ENCODE results near the gene DBH.

The DBH gene

DNA sequence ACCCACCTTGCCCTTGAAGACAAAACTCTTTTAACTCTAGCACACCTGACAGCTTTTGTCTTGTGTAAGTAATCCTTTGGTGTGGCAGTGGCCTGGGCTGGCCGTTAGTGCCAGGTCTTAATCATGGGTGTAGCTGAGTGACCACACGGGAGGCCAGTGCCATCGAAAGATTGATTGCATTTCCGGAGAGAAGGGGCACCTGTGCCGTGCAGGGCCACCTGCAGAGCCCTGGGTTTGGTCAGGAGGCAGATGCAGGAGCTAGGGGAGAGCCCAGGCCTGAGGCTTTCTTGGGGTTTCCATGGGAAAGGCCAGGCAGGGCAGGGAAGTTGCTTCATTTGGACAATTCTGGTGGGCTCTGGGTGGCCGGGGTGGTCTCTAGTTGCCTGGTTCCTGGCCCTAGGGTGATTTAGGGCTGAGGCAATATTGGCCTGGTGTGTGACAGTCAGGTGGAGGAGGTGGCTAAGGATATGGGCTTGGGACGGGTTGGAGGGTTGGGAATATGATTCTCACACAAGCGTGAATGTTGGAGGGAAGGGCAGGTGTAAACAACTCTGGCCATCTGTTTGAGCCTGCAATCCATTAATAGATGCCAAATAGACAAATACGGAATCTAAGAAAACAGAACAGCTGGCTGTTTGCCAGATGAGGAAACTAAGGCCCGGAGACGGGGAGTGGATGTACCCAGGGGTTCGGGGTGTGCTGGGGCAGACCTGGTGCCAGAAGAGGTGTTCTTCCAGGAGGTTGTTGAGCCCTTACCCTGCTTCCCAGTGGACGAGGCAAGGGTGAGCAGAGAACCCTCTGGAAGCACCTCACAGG lies 4.6 kb downstream of the DBH start:
- Mint-ChIP-seq H3K27ac (no peak overlapping the region), H3K4me1 (no peaks in the 10 kb centered on the region), H3K36me3 (ENCODE audit: low read depth) (no peaks in the 10 kb centered on the region), H3K4me3 (no peak overlapping the region), H3K9me3 (no peaks in the 10 kb centered on the region), H3K27me3 (peaks cover 2% of the 10 kb centered on the region)
- DNase-seq: no peak
- ATAC-seq: no peak

DNA sequence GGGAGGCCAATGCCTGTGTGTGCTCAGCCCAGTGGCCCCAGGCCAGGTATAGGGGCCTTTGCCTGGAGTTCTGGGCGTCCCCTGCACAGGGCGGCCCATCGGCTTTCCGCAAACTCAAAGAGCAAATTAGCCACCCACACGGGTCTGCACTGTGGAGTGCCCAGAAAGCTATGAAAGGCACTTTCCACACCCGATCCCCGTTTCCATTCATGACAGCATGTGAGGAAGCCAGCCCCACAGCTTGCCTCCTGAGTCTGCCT lies 5.2 kb downstream of the DBH start:
- ATAC-seq (no peak), DNase-seq (no peak)
- Mint-ChIP-seq H3K4me1 (no peaks in the 10 kb centered on the region), H3K9me3 (no peaks in the 10 kb centered on the region), H3K27ac (no peak overlapping the region), H3K36me3 (ENCODE audit: low read depth) (no peaks in the 10 kb centered on the region), H3K4me3 (no peak overlapping the region), H3K27me3 (peaks cover 2% of the 10 kb centered on the region)

DNA sequence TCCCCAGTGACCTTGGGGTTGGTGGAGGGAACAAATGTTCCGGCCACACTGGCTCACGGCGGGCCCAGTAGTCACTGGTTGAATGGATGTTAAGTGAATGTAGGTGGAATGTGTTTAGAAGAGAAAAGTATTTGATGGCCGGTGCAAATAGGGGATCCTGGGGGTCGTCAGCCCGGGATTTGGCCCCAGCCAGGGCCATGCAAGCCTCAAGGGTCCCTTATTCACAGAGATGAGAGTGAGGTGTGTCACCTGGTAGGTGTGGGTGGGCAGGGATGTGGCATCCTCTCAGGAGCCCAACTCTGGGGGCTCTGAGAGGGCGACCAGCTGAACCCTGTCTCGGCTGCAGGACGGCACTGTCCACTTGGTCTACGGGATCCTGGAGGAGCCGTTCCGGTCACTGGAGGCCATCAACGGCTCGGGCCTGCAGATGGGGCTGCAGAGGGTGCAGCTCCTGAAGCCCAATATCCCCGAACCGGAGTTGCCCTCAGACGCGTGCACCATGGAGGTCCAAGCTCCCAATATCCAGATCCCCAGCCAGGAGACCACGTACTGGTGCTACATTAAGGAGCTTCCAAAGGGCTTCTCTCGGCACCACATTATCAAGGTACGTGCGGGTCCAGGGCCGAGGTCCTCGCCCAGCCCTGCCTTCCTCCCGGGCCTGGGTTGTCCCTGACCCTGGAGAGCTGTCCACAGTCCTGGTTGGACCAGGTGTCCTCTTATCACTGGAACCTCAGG lies 5.9 kb downstream of the DBH start:
- Mint-ChIP-seq H3K4me3 (no peak overlapping the region), H3K9me3 (no peaks in the 10 kb centered on the region), H3K27ac (no peak overlapping the region), H3K36me3 (ENCODE audit: low read depth) (no peaks in the 10 kb centered on the region), H3K4me1 (no peaks in the 10 kb centered on the region), H3K27me3 (no peaks in the 10 kb centered on the region)
- DNase-seq: no peak
- no peak for ATAC-seq

DNA sequence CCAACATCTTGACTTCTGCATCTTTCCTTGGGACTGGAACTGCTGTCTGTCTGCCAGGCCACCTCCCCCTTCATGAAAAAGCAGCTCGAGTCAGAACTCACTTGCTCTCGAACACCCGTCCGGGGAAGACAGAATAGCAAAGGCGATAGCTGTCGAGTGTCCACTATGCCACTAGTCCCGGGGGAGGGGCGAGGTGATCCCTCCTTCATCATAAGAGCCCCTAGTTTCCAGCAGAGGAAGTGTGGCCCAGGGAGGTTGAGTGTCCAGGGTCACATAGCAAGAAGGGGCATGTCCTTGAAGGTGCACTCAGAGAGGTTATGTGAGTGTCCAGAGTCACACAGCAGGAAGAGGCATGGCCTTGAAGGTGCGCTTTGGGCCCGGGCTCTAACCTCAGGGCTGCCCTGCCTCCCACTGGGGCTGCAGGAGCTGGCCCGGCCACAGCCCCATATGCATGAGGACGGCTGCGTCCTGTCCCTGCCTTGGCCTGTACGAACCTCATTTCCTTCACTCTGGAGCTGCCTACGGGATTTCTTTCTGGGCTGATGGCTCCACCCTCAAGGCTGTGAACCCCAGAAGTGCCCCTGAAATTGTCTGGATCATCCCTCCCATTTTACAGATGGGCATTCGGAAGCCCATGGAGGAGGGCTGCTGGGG lies 6.7 kb downstream of the DBH start:
- Mint-ChIP-seq H3K27ac (no peak overlapping the region), H3K4me3 (no peak overlapping the region), H3K27me3 (no peaks in the 10 kb centered on the region), H3K4me1 (no peaks in the 10 kb centered on the region), H3K36me3 (ENCODE audit: low read depth) (no peaks in the 10 kb centered on the region), H3K9me3 (no peaks in the 10 kb centered on the region)
- DNase-seq (no peak), ATAC-seq (no peak)

DNA sequence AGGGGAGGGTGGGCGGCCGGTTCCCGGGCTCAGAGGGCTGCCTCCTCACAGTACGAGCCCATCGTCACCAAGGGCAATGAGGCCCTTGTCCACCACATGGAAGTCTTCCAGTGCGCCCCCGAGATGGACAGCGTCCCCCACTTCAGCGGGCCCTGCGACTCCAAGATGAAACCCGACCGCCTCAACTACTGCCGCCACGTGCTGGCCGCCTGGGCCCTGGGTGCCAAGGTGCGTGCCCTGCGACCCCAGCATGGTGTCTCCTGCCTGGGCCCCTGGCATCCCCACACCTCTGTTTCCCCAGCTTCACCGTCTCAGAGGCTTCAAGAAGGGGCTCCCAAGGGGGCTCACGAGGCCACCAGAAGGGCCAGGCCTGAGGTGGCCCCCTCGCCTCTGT lies 7.2 kb downstream of the DBH start:
- Mint-ChIP-seq H3K36me3 (ENCODE audit: low read depth) (no peaks in the 10 kb centered on the region), H3K4me1 (no peaks in the 10 kb centered on the region), H3K27ac (no peak overlapping the region), H3K27me3 (no peaks in the 10 kb centered on the region), H3K9me3 (no peaks in the 10 kb centered on the region), H3K4me3 (no peak overlapping the region)
- DNase-seq: no peak
- no peak for ATAC-seq

DNA sequence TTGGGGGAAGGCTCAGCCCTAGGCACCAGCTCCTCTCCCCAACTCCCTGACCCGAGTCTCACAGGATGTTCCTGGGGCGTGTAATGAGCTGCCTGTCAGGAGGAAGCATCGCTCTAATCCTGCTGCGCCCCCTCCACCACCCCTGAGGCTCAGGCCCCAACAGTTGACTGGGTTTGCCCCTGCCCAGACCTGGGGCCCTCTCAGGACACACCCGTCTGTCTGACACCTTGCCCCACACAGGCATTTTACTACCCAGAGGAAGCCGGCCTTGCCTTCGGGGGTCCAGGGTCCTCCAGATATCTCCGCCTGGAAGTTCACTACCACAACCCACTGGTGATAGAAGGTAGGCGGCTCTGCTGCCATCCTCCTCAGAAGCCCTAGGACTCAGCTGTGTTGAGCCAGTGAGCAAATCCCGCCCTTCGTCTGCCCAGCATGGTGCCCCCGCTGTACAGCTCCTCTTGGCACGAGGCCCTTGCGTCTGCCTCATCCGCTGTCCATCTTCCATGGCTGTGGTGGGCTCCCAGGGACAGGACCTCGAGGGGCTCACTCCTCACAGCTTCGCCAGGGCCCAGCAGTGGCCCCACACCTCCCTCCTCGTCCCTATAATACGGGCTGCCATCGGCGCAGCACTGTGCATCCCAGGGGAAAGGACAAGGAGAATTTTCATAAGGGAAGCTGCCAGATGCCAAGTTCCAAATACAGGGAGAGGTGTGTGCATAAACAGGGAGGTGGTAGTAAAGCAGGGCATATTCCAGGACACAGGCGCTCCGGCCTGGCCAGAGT lies 8.0 kb downstream of the DBH start:
- no peak for ATAC-seq
- no peaks in the 10 kb centered on the region for H3K4me1 Mint-ChIP-seq
- H3K36me3 Mint-ChIP-seq (ENCODE audit: low read depth): no peaks in the 10 kb centered on the region
- H3K27ac Mint-ChIP-seq: no peak overlapping the region
- H3K9me3 Mint-ChIP-seq: no peaks in the 10 kb centered on the region
- DNase-seq: no peak
- H3K4me3 Mint-ChIP-seq: no peak overlapping the region
- no peaks in the 10 kb centered on the region for H3K27me3 Mint-ChIP-seq

DNA sequence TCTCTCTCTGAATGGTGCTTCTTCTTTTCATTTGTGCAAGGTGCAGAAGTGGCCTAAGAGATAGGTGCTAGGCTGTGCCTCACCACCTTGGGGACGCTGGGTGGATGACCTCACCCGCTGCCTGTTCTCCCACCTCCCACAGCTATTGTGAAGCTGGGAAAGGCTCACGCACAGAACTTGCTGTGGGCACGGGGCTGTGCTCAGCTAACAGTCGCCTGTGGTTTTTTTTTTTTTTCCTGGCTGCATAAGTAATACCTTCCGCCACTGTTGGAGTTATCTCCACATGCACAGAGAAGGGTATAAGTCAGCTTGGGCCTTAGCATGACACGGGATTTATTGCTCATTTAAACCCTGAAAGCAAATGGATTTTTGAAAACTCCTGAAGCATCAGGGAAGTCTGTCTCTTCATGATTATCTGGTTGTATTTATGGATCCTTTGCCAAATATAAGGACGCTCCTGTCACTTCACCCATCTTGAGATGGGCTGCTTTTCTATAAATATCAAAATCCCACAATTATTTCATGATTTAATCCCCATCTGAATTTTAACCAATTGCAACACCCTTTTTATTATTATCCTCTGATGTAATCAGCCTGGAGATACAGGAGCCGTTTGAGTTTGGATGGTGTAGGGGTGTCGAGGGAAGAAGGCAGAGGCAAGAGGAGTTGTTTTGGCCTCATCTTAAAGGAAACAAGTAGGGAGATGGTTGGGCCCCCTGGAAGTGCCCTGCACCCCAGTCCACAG lies 9.0 kb downstream of the DBH start:
- ATAC-seq (no peak), DNase-seq (no peak)
- H3K27me3 Mint-ChIP-seq: peaks cover 5% of the 10 kb centered on the region
- H3K4me1 Mint-ChIP-seq: no peaks in the 10 kb centered on the region
- H3K9me3 Mint-ChIP-seq: no peaks in the 10 kb centered on the region
- no peak overlapping the region for H3K4me3 Mint-ChIP-seq
- H3K36me3 Mint-ChIP-seq (ENCODE audit: low read depth): no peaks in the 10 kb centered on the region
- no peak overlapping the region for H3K27ac Mint-ChIP-seq

DNA sequence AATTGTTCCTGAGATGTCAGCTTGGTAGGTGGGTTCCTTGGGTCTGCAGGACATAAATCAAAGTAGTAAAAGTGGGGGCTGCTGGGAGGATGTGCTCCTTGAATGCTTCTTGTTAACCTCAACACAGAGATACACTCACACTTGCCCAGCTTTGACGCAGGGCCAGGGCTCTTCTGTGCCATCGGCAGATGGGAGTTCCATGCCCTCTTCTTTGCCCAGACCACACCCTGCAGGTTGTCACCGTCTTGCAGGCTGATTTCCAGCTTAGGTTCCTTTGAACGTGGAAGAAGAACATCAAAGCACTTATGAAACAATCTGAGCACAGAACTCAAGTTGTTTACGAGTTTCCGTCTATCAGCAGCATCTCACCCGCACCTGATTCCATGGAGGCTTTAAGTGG lies 11.0 kb downstream of the DBH start:
- H3K27ac Mint-ChIP-seq: no peak overlapping the region
- no peaks in the 10 kb centered on the region for H3K36me3 Mint-ChIP-seq (ENCODE audit: low read depth)
- no peaks in the 10 kb centered on the region for H3K9me3 Mint-ChIP-seq
- no peak for DNase-seq
- H3K4me3 Mint-ChIP-seq: no peak overlapping the region
- ATAC-seq: no peak
- peaks cover 7% of the 10 kb centered on the region for H3K27me3 Mint-ChIP-seq
- H3K4me1 Mint-ChIP-seq: no peaks in the 10 kb centered on the region

DNA sequence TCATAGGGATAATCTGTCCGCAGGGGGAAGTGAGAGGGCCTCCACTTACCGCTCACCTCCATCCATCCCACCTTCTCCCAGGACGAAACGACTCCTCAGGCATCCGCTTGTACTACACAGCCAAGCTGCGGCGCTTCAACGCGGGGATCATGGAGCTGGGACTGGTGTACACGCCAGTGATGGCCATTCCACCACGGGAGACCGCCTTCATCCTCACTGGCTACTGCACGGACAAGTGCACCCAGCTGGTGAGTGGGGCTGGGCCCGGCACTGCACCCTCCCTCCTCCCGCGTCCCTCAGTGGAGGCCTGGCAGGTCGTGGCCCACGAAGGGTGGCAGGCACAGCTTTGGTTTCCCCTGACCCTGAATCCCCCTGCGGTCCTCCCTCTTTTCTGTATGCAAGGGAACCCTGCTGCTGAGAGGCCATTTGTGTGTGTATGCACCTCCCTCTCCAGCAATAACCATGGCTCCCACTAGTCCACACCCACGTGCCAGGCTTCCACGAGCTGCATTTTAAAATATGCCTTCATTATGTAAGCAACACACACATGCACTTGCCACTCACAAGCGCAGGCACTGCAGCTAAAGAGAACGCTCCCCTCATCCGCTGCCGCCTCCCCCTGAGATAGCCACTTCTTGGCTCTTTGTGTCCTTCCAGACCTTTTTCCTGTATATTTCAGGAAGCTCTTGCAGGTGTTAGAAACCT lies 11.8 kb downstream of the DBH start:
- no peak overlapping the region for H3K27ac Mint-ChIP-seq
- no peaks in the 10 kb centered on the region for H3K36me3 Mint-ChIP-seq (ENCODE audit: low read depth)

DNA sequence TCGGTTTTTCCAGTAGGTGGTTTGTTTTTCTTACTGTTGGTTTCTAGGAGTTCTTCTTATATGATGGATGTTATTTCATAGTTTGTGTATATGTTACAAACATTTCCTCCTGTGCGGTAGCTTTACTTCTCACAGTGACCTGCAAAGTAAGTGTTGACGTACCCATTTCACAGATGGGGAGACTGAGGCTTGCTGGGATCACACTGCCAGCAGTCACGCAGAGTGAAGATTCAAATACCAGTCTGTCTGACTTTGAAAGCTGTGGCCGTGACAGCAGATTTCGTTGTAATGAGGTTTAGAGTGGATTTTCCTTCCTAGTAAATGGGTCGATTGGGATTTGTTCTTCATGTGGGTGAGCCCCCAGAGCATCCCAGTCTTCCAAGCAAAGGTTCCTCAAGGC lies 13.0 kb downstream of the DBH start:
- Mint-ChIP-seq H3K27me3 (peaks cover 13% of the 10 kb centered on the region), H3K36me3 (ENCODE audit: low read depth) (no peaks in the 10 kb centered on the region), H3K4me1 (no peaks in the 10 kb centered on the region), H3K4me3 (no peak overlapping the region), H3K27ac (no peak overlapping the region), H3K9me3 (no peaks in the 10 kb centered on the region)
- ATAC-seq (no peak), DNase-seq (no peak)

More for the DNA sequence above, 11.8 kb downstream of the DBH start:
- Mint-ChIP-seq H3K9me3 (no peaks in the 10 kb centered on the region), H3K4me3 (no peak overlapping the region), H3K4me1 (no peaks in the 10 kb centered on the region), H3K27me3 (peaks cover 9% of the 10 kb centered on the region)
- DNase-seq (no peak), ATAC-seq (no peak)

DNA sequence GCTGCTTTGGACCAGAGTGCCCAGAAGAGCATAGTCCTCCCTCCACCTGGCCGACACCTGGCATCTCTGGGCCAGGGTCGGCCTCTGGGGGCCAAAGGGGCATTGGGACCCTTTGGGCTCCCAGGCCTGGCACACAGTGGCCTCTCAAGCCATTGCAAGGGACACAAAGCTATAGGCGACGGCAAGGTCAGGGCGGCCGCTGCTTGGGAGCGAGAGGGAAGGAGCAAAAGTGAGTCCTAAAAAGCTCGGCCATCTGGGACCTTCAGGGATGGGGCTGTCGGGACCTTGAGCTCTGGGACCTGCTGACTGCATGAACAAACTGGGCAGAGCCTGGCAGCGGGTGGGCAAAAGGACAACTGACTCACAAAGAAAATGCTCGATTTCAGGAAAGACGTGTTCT lies 13.9 kb downstream of the DBH start:
- no peaks in the 10 kb centered on the region for H3K4me1 Mint-ChIP-seq
- peaks cover 20% of the 10 kb centered on the region for H3K27me3 Mint-ChIP-seq
- ATAC-seq (no peak), DNase-seq (no peak)
- H3K4me3 Mint-ChIP-seq: no peak overlapping the region
- no peaks in the 10 kb centered on the region for H3K36me3 Mint-ChIP-seq (ENCODE audit: low read depth)
- no peak overlapping the region for H3K27ac Mint-ChIP-seq
- no peaks in the 10 kb centered on the region for H3K9me3 Mint-ChIP-seq

DNA sequence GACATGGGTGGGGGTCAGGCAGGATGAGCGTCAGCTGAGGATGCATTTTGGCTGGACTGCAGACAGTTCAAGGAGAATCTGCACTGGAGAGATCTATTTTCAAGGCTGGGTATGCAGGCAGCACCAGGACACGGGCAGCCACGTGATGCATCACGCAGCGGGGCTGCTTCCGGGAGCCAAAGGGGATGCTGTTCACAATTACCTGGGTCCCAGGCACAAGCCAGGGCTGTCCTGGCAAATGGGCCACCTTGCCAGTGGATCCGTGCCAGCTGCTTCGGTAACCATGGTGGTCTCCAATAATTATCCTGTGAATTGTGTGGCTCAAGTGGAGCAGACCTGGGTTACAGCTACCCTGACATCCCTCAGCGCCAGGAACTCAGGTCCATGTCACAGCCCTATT lies 17.5 kb downstream of the DBH start:
- no peak overlapping the region for H3K27ac Mint-ChIP-seq
- H3K36me3 Mint-ChIP-seq (ENCODE audit: low read depth): no peaks in the 10 kb centered on the region
- no peak overlapping the region for H3K4me3 Mint-ChIP-seq
- no peak for ATAC-seq
- no peaks in the 10 kb centered on the region for H3K9me3 Mint-ChIP-seq
- H3K4me1 Mint-ChIP-seq: peaks cover 2% of the 10 kb centered on the region
- no peak for DNase-seq
- H3K27me3 Mint-ChIP-seq: peaks cover 52% of the 10 kb centered on the region

DNA sequence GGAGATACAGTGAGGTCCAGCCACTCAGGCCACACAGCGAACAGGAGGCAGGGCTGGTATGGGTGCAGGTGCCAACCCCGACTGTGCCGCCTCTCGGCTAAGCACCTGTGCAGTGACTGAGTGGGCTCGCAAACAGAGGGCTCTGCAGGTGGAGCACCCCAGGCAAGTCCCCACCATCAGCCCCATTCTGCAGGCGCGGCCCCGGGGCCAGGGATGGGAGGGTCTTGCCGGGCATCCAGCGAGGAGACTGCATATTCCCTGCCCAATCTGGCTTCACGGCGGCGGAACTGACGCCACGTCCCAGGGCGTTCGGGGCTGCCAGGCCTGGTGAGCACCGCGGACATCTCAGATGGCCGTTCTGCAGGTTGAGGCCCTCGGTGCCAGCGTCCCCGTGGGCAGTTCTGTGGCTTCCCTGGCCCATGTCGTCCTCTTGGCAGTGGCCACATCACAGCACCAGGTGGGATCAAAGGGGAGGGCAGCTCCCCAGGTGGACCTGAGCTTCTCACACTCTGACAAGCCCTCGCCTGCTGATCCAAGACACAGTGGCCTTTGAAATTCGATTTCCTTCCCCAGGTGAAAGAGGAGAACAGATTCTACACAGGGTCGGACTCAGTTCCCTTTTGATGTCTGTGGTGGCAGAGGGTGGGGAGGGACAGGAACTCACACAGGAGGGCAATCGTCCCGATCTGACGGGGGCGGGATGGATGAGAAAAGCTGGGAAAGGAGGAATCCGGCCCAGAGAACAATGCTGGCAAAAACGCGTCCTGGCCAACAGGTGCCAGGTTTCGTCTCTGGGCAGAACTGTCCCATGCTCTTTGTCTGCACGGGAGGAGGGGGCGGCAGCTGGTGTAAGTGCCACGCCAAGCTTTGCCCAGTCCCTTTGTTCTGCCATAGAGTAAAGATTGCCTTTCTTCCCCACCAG lies 18.8 kb downstream of the DBH start:
- Mint-ChIP-seq H3K4me3 (no peak overlapping the region), H3K4me1 (peaks cover 5% of the 10 kb centered on the region), H3K36me3 (ENCODE audit: low read depth) (no peaks in the 10 kb centered on the region), H3K27ac (no peak overlapping the region), H3K27me3 (peaks cover 55% of the 10 kb centered on the region), H3K9me3 (no peaks in the 10 kb centered on the region)
- ATAC-seq: no peak
- no peak for DNase-seq
